Endothelial cell of umbilical vein (primary cell): ENCODE results near the gene ABTB2. TPM values are rescaled to one million over a fixed set of nuclear protein-coding genes. Genes with fewer than 3 reads are reported as not detected.
A peak's percentile ranks its signal among the peaks of the same experiment; 100 is the strongest.

Source experiments
- BruUV-seq: library from RNA; stranded (reverse); fragments of 400-500 nt; replicated peaks from 2 replicates; lab custom pipeline; 2021; lab: Mats Ljungman, UMichigan
- CTCF ChIA-PET: fragments of 300-600, 350-600 bp; sonication (Branson Sonifier 250); formaldehyde crosslinking; loops from one replicate; lab custom pipeline; 2021; ENCODE audit warnings: antibody characterized with exemption, inconsistent platforms; lab: Charles Lee
- POLR2A ChIA-PET: fragments of 300-600, 350-600 bp; sonication (Branson Sonifier 250); formaldehyde crosslinking; loops from one replicate; lab custom pipeline; 2021; ENCODE audit warnings: antibody characterized with exemption, inconsistent platforms; lab: Charles Lee
- DNase-seq: peaks from one replicate; pipeline ENCODE4 v3.0.0-alpha.2; 2011; ENCODE audit warnings: low read depth, low spot score
- FAIRE-seq: peaks from 2 replicates; lab custom pipeline; 2011; peaks lifted over from hg19 to GRCh38; lab: Jason Lieb, UNC
- H2AFZ ChIP-seq: 2 replicates; pipeline ENCODE4 v1.6.0; 2012; ENCODE audit warnings: low read depth, low read length, control low read depth, inconsistent platforms
- H3K27ac ChIP-seq: 2 replicates; pipeline ENCODE4 v1.5.1; 2011; ENCODE audit warnings: low read depth, mild to moderate bottlenecking, control low read depth, low read length, moderate library complexity; ENCODE audit not compliant: insufficient read depth
- H3K27me3 ChIP-seq, 2 experiments: 2 replicates each; pipeline versions ENCODE4 v1.6.0 to v1.6.1; 2011; ENCODE audit warnings: low read length in 2 of 2, mixed read lengths in 1 of 2; ENCODE audit not compliant: control insufficient read depth in 2 of 2, insufficient read depth in 2 of 2
- H3K36me3 ChIP-seq, 2 experiments: 2 replicates in 1 of 2; 3 replicates in 1 of 2; pipeline ENCODE4 v1.5.1; 2011; ENCODE audit warnings: low read length in 2 of 2, mild to moderate bottlenecking in 1 of 2, moderate library complexity in 1 of 2; ENCODE audit not compliant: control insufficient read depth in 2 of 2, insufficient read depth in 2 of 2; ENCODE audit errors: extremely low read depth in 1 of 2
- H3K4me1 ChIP-seq: 3 replicates; pipeline ENCODE4 v1.5.1; 2011; ENCODE audit warnings: mild to moderate bottlenecking, low read length; ENCODE audit not compliant: control insufficient read depth, insufficient read depth; ENCODE audit errors: extremely low read depth
- H3K4me2 ChIP-seq: 2 replicates; pipeline ENCODE4 v1.6.1; 2011; ENCODE audit warnings: low read length, control low read depth, mixed read lengths; ENCODE audit not compliant: insufficient read depth
- H3K4me3 ChIP-seq, 3 experiments: fragments of 200-600 bp in 1 of 3; sonication (generic), shearing (Covaris generic) in 1 of 3; replicated peaks in 1 of 3; 2 replicates each; pipeline ENCODE4 v1.5.1; 2011 to 2016; ENCODE audit warnings: control low read depth in 3 of 3, low read length in 3 of 3, mild to moderate bottlenecking in 2 of 3, inconsistent platforms in 1 of 3, low read depth in 1 of 3, moderate library complexity in 1 of 3; ENCODE audit not compliant: insufficient read depth in 1 of 3
- H3K79me2 ChIP-seq: 2 replicates; pipeline ENCODE4 v1.6.0; 2012; ENCODE audit warnings: low read length, inconsistent platforms; ENCODE audit not compliant: control insufficient read depth, insufficient read depth
- H3K9ac ChIP-seq: replicated peaks from 2 replicates; pipeline ENCODE3; 2011; ENCODE audit warnings: low read length, control low read depth; ENCODE audit not compliant: insufficient read depth; ENCODE audit errors: extremely low read depth
- H3K9me1 ChIP-seq: replicated peaks from 3 replicates; pipeline ENCODE4 v1.6.0; 2011; ENCODE audit warnings: mild to moderate bottlenecking, low read length; ENCODE audit not compliant: control insufficient read depth, insufficient read depth; ENCODE audit errors: extremely low read depth
- H3K9me3 ChIP-seq: replicated peaks from 2 replicates; pipeline ENCODE4 v1.5.1; 2012; ENCODE audit warnings: low read length, inconsistent platforms; ENCODE audit not compliant: control insufficient read depth, insufficient read depth
- H4K20me1 ChIP-seq: replicated peaks from 2 replicates; pipeline ENCODE3; 2011; ENCODE audit warnings: mild to moderate bottlenecking, low read length; ENCODE audit not compliant: control insufficient read depth, insufficient read depth; ENCODE audit errors: extremely low read depth
- CTCF ChIP-seq, 2 donors: IDR thresholded peaks; 1 replicate in 1 of 2; 2 replicates in 1 of 2; pipeline ENCODE4 v1.5.1; 2011; ENCODE audit warnings: low read length in 2 of 2, mild to moderate bottlenecking in 2 of 2, moderate library complexity in 2 of 2, control low read depth in 1 of 2, inconsistent platforms in 1 of 2, low read depth in 1 of 2; ENCODE audit not compliant: insufficient read depth in 1 of 2; ENCODE audit errors: extremely low read depth in 1 of 2
- EZH2 ChIP-seq: IDR thresholded peaks from 2 replicates; pipeline ENCODE4 v1.6.1; 2012; ENCODE audit warnings: borderline replicate concordance, low read depth, mild to moderate bottlenecking, moderate library complexity, low read length, inconsistent platforms; ENCODE audit not compliant: severe bottlenecking
- FOS ChIP-seq: IDR thresholded peaks from 2 replicates; pipeline ENCODE4 v1.6.1; 2011; ENCODE audit warnings: mild to moderate bottlenecking, low read length, moderate library complexity, borderline replicate concordance; ENCODE audit not compliant: insufficient read depth
- GATA2 ChIP-seq: IDR thresholded peaks from 2 replicates; pipeline ENCODE4 v1.7.0; 2011; ENCODE audit warnings: low read depth, mild to moderate bottlenecking, moderate library complexity, mixed read lengths, low read length; ENCODE audit not compliant: insufficient read length, insufficient read depth
- JUN ChIP-seq: IDR thresholded peaks from 2 replicates; pipeline ENCODE4 v1.6.1; 2011; ENCODE audit warnings: borderline replicate concordance, low read depth; ENCODE audit not compliant: insufficient read length, insufficient read depth
- MAX ChIP-seq: IDR thresholded peaks from 2 replicates; pipeline ENCODE4 v1.6.1; 2011; ENCODE audit not compliant: insufficient read depth, insufficient read length
- MYC ChIP-seq: IDR thresholded peaks from one replicate; pipeline ENCODE4 v1.6.1; 2011; ENCODE audit warnings: mild to moderate bottlenecking, low read depth, low read length
- POLR2A ChIP-seq: IDR thresholded peaks from 2 replicates; pipeline ENCODE4 v1.6.1; 2012; ENCODE audit warnings: low read depth, mild to moderate bottlenecking, control low read depth, low read length
- POLR2AphosphoS5 ChIP-seq: IDR thresholded peaks from 2 replicates; pipeline ENCODE4 v1.6.1; 2012; ENCODE audit warnings: low read depth, mild to moderate bottlenecking, control low read depth, low read length, moderate library complexity; ENCODE audit not compliant: insufficient read depth
- dilution Hi-C: fragments of 300-500 bp; cut with MboI; formaldehyde crosslinking; loops from one replicate; pipeline ENCODE4 v1.15.0; 2019; ENCODE audit warnings: low sequenced_read_pairs; ENCODE audit not compliant: extremely low pct_ligation_motif_present
- intact Hi-C: fragments of 100-400 bp; cut with micrococcal nuclease; formaldehyde crosslinking; loops from one replicate; pipeline ENCODE4 v1.10.0; 2022
- polyA plus RNA-seq, 4 experiments: library from polyadenylated mRNA; depleted of rRNA in 3 of 4; stranded (reverse) in 3 of 4; unstranded in 1 of 4; fragments of >200 nt; gene quantifications; 2 replicates each; pipeline versions ENCODE4 v1.2.1 to v1.2.3, GENCODE V29; 2011 to 2012; ENCODE audit warnings: missing spikeins in 1 of 4
- total RNA-seq: library from RNA; stranded (reverse); gene quantifications from 2 replicates; pipeline ENCODE4 v1.2.3, GENCODE V29; 2021

The ABTB2 gene
- total and polyA plus RNA-seq, 2 donors (not counting 3 experiments of a cell fraction or from before 2014, with no cell fraction given), result 0.11 to 0.14 TPM

- H3K4me1 ChIP-seq, result no peaks in the 10 kb centered on the region
- no peak overlapping the region for H3K4me2 ChIP-seq
- POLR2A ChIA-PET, result no interaction called here
- H3K27ac ChIP-seq, result no peak overlapping the region
- CTCF ChIA-PET, result no interaction called here
- H3K27me3 ChIP-seq, result peaks cover 2 to 8% of the 10 kb centered on the region in 2 experiments
- FAIRE-seq (peak; percentile 15), DNase-seq (no peak)
- H4K20me1 ChIP-seq, result no peaks in the 10 kb centered on the region
- no peak overlapping the region for H3K9ac ChIP-seq
- BruUV-seq, result no TSS peak
- dilution Hi-C loops, result no loop called here
- no peak overlapping the region for H3K4me3 ChIP-seq
- intact Hi-C loops, result no loop called here
- H2AFZ ChIP-seq, result no peak overlapping the region
- H3K9me1 ChIP-seq, result no peaks in the 10 kb centered on the region
- no peaks in the 10 kb centered on the region for H3K36me3 ChIP-seq
- no peaks in the 10 kb centered on the region for H3K79me2 ChIP-seq
- TF ChIP-seq MAX (no peak), FOS (no peak), CTCF (IDR thresholded peaks at IDR 0.05; ENCODE audit: extremely low read depth in 1 of 2, insufficient read depth in 1 of 2, low read depth in 1 of 2, low read length in 2 of 2) (no peak), POLR2AphosphoS5 (no peak), POLR2A (no peak), EZH2 (no peak), JUN (no peak), GATA2 (no peak), MYC (no peak)
- no peaks in the 10 kb centered on the region for H3K9me3 ChIP-seq
These were observed 22.5 kb downstream of the ABTB2 start for GRCh38 chr11:34335331-34335730.
